Vagina (tissue), 2 donors: ENCODE results near the gene KRTAP4-6.
"Not testable (repeated sequence)": the region's sequence is repeated elsewhere in the genome, so short reads cannot be mapped to it uniquely, and the experiment has no call there.

ENCODE experiments used
- POLR2A ChIP-seq, 2 donors: fragments of 450-650 bp; IDR thresholded peaks; one replicate each; pipeline ENCODE4 v1.6.1; 2017; ENCODE audit warnings: antibody characterized with exemption in 2 of 2, mild to moderate bottlenecking in 2 of 2, moderate library complexity in 2 of 2
- TF ChIP-seq, protein P1 (sequence below), 3 experiments: fragments of 450-650 bp in 2 of 3; fragments of 200-600 bp in 1 of 3; sonication (generic) in 1 of 3; IDR thresholded peaks; one replicate each; pipeline ENCODE4 v1.5.1; 2017 to 2019; ENCODE audit warnings: antibody characterized with exemption in 3 of 3, mild to moderate bottlenecking in 2 of 3, moderate library complexity in 2 of 3

DNA sequence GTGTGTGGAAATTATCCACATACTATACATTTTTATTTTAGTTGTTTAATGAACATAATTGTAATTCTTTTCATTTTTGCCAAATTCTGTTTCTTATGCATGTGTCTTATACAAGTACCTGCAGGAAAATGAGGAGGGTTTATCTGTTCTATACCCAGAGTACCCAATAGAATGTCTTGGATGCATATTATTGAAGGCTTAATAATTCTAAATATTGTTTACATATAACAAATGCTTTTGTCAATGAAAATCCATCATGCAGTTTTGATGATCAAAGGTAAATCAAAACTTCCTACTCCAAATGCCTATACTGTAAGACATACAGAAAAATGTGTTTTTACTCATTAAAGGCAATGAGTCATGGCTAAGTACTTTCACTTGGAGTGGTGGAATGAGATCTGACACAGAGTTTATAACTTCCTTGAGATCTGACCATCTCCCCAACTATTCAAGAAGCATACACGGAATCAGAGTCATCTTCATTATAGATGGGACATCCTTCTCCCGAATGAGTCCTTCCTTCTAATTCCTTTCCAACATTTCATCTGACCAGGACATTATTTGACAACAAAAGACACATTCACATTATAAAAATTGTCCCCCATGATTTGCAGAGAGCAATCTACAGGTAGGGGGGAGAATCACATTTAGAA is 35.8 kb downstream of the KRTAP4-6 start:
- TF ChIP-seq, protein P1, sequence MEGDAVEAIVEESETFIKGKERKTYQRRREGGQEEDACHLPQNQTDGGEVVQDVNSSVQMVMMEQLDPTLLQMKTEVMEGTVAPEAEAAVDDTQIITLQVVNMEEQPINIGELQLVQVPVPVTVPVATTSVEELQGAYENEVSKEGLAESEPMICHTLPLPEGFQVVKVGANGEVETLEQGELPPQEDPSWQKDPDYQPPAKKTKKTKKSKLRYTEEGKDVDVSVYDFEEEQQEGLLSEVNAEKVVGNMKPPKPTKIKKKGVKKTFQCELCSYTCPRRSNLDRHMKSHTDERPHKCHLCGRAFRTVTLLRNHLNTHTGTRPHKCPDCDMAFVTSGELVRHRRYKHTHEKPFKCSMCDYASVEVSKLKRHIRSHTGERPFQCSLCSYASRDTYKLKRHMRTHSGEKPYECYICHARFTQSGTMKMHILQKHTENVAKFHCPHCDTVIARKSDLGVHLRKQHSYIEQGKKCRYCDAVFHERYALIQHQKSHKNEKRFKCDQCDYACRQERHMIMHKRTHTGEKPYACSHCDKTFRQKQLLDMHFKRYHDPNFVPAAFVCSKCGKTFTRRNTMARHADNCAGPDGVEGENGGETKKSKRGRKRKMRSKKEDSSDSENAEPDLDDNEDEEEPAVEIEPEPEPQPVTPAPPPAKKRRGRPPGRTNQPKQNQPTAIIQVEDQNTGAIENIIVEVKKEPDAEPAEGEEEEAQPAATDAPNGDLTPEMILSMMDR (IDR thresholded peaks at IDR 0.05): not testable (repeated sequence)
- TF ChIP-seq POLR2A (IDR thresholded peaks at IDR 0.05): not testable (repeated sequence)
